HG02642 (cell line): Measurements from ENCODE around the gene PRPSAP2.
A peak's percentile ranks its signal among the peaks of the same experiment; 100 is the strongest.

ENCODE experiments used
- ATAC-seq: cut with Tn5 transposase; IDR thresholded peaks from one replicate; pipeline ENCODE4 v1.9.1; 2021; ENCODE audit warnings: mild to moderate bottlenecking; ENCODE audit not compliant: unreplicated experiment, poor library complexity

Gene PRPSAP2

GRCh38 chr17:18960241-18960665, 102.3 kb downstream of the PRPSAP2 start:
- no peak for ATAC-seq

GRCh38 chr17:18960803-18961511, 103.0 kb downstream of the PRPSAP2 start:
- ATAC-seq = peak; percentile 75

- ATAC-seq = no peak
Measured at GRCh38 chr17:18961634-18962493, 103.9 kb downstream of the PRPSAP2 start.

GRCh38 chr17:18962494-18962815, 104.5 kb downstream of the PRPSAP2 start:
- no peak for ATAC-seq

- no peak for ATAC-seq
Measured at GRCh38 chr17:18963126-18964017, 105.4 kb downstream of the PRPSAP2 start.

GRCh38 chr17:18964018-18964351, 106.1 kb downstream of the PRPSAP2 start:
- no peak for ATAC-seq

- ATAC-seq = no peak
Measured at GRCh38 chr17:18964550-18964949, 106.6 kb downstream of the PRPSAP2 start.

GRCh38 chr17:18965530-18966236, 107.8 kb downstream of the PRPSAP2 start:
- no peak for ATAC-seq

GRCh38 chr17:18966831-18967624, 109.1 kb downstream of the PRPSAP2 start:
- ATAC-seq = no peak

GRCh38 chr17:18967916-18968315, 110.0 kb downstream of the PRPSAP2 start:
- ATAC-seq = no peak

GRCh38 chr17:18968345-18968744, 110.4 kb downstream of the PRPSAP2 start:
- ATAC-seq = no peak

GRCh38 chr17:18968945-18969887, 111.3 kb downstream of the PRPSAP2 start:
- no peak for ATAC-seq

- ATAC-seq = no peak
Measured at GRCh38 chr17:18970582-18971480, 112.9 kb downstream of the PRPSAP2 start.

GRCh38 chr17:18971801-18972200, 113.9 kb downstream of the PRPSAP2 start:
- ATAC-seq = no peak

GRCh38 chr17:18974407-18975149, 116.6 kb downstream of the PRPSAP2 start:
- no peak for ATAC-seq

GRCh38 chr17:18975597-18975996, 117.7 kb downstream of the PRPSAP2 start:
- no peak for ATAC-seq

GRCh38 chr17:18976201-18976600, 118.3 kb downstream of the PRPSAP2 start:
- no peak for ATAC-seq
